ENCODE data around the gene TMEM121.

Gene TMEM121

GRCh38 chr14:105486974-105487448, 39.4 kb upstream of the TMEM121 start:
- Histone ChIP-seq H3K4me3 (ENCODE audit: low read depth, low read length) (no peak overlapping the region), H3K27ac (no peak overlapping the region), H3K27me3 (replicated peaks) (peaks cover 19% of the 10 kb centered on the region), H3K36me3 (replicated peaks) (no peaks in the 10 kb centered on the region)
- no peak for DNase-seq
- TF ChIP-seq CTCF (IDR thresholded peaks at IDR 0.05; ENCODE audit: low read depth, low read length, missing control alignments): no peak
- in situ Hi-C loops (cut with HindIII; ENCODE audit: low pct_ligation_motif_present, low sequenced_read_pairs): no loop called here

- no peak for TF ChIP-seq CTCF (IDR thresholded peaks at IDR 0.05; ENCODE audit: low read depth, low read length, missing control alignments)
- H3K27ac ChIP-seq: no peak overlapping the region
- no peaks in the 10 kb centered on the region for H3K36me3 ChIP-seq (replicated peaks)
- in situ Hi-C loops (cut with HindIII; ENCODE audit: low pct_ligation_motif_present, low sequenced_read_pairs): no loop called here
- H3K27me3 ChIP-seq (replicated peaks): peaks cover 19% of the 10 kb centered on the region
- no peak for DNase-seq
- no peak overlapping the region for H3K4me3 ChIP-seq (ENCODE audit: low read depth, low read length)
These were observed 38.9 kb upstream of the TMEM121 start for GRCh38 chr14:105487449-105487985.

GRCh38 chr14:105487986-105488777, 38.2 kb upstream of the TMEM121 start:
- TF ChIP-seq CTCF (IDR thresholded peaks at IDR 0.05; ENCODE audit: low read depth, low read length, missing control alignments): no peak
- in situ Hi-C loops (cut with HindIII; ENCODE audit: low pct_ligation_motif_present, low sequenced_read_pairs): no loop called here
- H3K4me3 ChIP-seq (ENCODE audit: low read depth, low read length): no peak overlapping the region
- no peaks in the 10 kb centered on the region for H3K36me3 ChIP-seq (replicated peaks)
- H3K27ac ChIP-seq: no peak overlapping the region
- peaks cover 19% of the 10 kb centered on the region for H3K27me3 ChIP-seq (replicated peaks)
- no peak for DNase-seq

- no peak for TF ChIP-seq CTCF (IDR thresholded peaks at IDR 0.05; ENCODE audit: low read depth, low read length, missing control alignments)
- no peaks in the 10 kb centered on the region for H3K36me3 ChIP-seq (replicated peaks)
- H3K4me3 ChIP-seq (ENCODE audit: low read depth, low read length): no peak overlapping the region
- DNase-seq: no peak
- in situ Hi-C loops (cut with HindIII; ENCODE audit: low pct_ligation_motif_present, low sequenced_read_pairs): no loop called here
- H3K27me3 ChIP-seq (replicated peaks): peaks cover 19% of the 10 kb centered on the region
- H3K27ac ChIP-seq: no peak overlapping the region
These were observed 37.4 kb upstream of the TMEM121 start for GRCh38 chr14:105488781-105489541.

- peaks cover 19% of the 10 kb centered on the region for H3K27me3 ChIP-seq (replicated peaks)
- DNase-seq: peak; percentile 68
- peak overlapping the region; percentile 56 for H3K27ac ChIP-seq
- in situ Hi-C loops (cut with HindIII; ENCODE audit: low pct_ligation_motif_present, low sequenced_read_pairs): no loop called here
- H3K4me3 ChIP-seq (ENCODE audit: low read depth, low read length): peak overlapping the region; percentile 60
- H3K36me3 ChIP-seq (replicated peaks): no peaks in the 10 kb centered on the region
- TF ChIP-seq CTCF (IDR thresholded peaks at IDR 0.05; ENCODE audit: low read depth, low read length, missing control alignments): peak; percentile 79
These were observed 36.7 kb upstream of the TMEM121 start for GRCh38 chr14:105489542-105490266.
